Uterus (tissue), 2 donors: ENCODE measurements around the gene POC1B.

Experiments
- CTCF ChIP-seq, 4 experiments: fragments of 200-600 bp in 2 of 4; fragments of 450-650 bp in 2 of 4; sonication (generic) in 2 of 4; IDR thresholded peaks; one replicate each; pipeline ENCODE4 v1.5.1; 2016 to 2019; ENCODE audit warnings: antibody characterized with exemption in 4 of 4, mild to moderate bottlenecking in 2 of 4, moderate library complexity in 1 of 4
- POLR2A ChIP-seq, 2 donors: fragments of 450-650 bp; IDR thresholded peaks; one replicate each; pipeline ENCODE4 v1.6.1; 2016; ENCODE audit warnings: antibody characterized with exemption in 2 of 2, mild to moderate bottlenecking in 1 of 2, moderate library complexity in 1 of 2

- TF ChIP-seq CTCF (IDR thresholded peaks at IDR 0.05) (no peak), POLR2A (IDR thresholded peaks at IDR 0.05) (no peak)
Observed at GRCh38 chr12:89379839-89380467, 145.9 kb downstream of the POC1B start.
